Cardiac muscle cell (in vitro differentiated cells and primary cell): ENCODE data around the gene OSBPL5. TPM values are rescaled to one million over a fixed set of nuclear protein-coding genes. Genes with fewer than 3 reads are reported as not detected.

Source experiments
- DNase-seq, 2 donors: peaks; one replicate each; pipeline versions ENCODE4 v3.0.0 to v3.0.0-alpha.2; 2010 to 2017; ENCODE audit warnings: low read depth in 1 of 2, low spot score in 1 of 2
- H3K27ac ChIP-seq: fragments of 200-600 bp; sonication (generic); 2 replicates; pipeline ENCODE4 v1.5.1; 2016
- H3K27me3 ChIP-seq: fragments of 200-600 bp; sonication (generic); 2 replicates; pipeline ENCODE4 v1.6.0; 2016; ENCODE audit warnings: control low read depth
- H3K36me3 ChIP-seq: fragments of 200-600 bp; sonication (generic); 2 replicates; pipeline ENCODE4 v1.5.1; 2016; ENCODE audit warnings: control low read depth
- H3K4me1 ChIP-seq: fragments of 200-600 bp; sonication (generic); 2 replicates; pipeline ENCODE4 v1.8.1; 2017; ENCODE audit warnings: low read depth, mild to moderate bottlenecking, mixed run types
- H3K4me3 ChIP-seq: fragments of 200-600 bp; sonication (generic); 2 replicates; pipeline ENCODE4 v1.5.1; 2016; ENCODE audit warnings: mild to moderate bottlenecking
- H3K9me3 ChIP-seq: fragments of 200-600 bp; sonication (generic); 2 replicates; pipeline ENCODE4 v1.5.1; 2017; ENCODE audit warnings: low read depth, mild to moderate bottlenecking, control low read depth
- polyA plus RNA-seq: library from polyadenylated mRNA; unstranded; fragments of >200 nt; fragmentation: Nextera tagmentation; extraction: Ambion mirVana; gene quantifications from 2 replicates; pipeline ENCODE4 v1.2.1, GENCODE V29; 2016
- total RNA-seq: library from RNA; depleted of rRNA; stranded (reverse); fragments of >200 nt; gene quantifications from 2 replicates; pipeline ENCODE4 v1.2.3, GENCODE V29; 2016
- TF ChIP-seq, protein P1 (sequence below): IDR thresholded peaks from 2 replicates; pipeline ENCODE4 v1.5.1; 2012; ENCODE audit warnings: low read depth, mild to moderate bottlenecking, low read length

OSBPL5 gene
- total and polyA plus RNA-seq, 2 experiments from 2014 or later: 20.9 to 33.9 TPM

DNA sequence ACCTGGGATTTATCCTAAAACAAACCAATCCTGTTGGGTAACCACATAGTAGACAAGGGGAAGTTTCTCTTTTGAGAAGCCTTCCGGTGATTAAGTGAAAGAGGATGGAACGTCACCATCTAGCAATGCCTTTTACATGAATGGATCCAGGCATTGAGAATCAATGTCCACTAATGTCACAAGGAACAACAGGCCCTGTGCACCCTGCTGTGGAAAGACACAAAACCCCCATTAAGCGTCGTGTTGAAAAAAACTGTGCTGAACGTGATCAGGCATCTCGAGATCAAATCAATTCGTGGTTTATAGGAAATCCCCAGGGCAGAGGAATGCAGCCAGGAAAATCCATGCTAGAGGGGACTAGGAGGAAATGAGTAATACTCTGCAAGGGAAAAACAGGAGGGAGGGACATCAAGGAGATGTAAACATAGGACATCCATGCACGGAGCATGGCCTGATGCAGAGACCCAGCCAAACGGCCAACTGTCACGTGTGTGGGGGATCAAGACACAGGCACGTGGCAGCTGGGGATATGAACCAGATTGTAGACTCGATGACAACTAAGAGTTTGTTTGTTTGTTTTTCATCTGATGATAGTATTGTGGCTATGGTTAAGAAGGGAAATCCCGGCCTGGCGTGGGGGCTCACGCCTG lies 69.3 kb downstream of the OSBPL5 start:
- Histone ChIP-seq H3K4me1 (no peaks in the 10 kb centered on the region), H3K36me3 (no peaks in the 10 kb centered on the region), H3K27me3 (no peaks in the 10 kb centered on the region), H3K4me3 (no peak overlapping the region), H3K9me3 (no peaks in the 10 kb centered on the region), H3K27ac (no peak overlapping the region)
- TF ChIP-seq, protein P1, sequence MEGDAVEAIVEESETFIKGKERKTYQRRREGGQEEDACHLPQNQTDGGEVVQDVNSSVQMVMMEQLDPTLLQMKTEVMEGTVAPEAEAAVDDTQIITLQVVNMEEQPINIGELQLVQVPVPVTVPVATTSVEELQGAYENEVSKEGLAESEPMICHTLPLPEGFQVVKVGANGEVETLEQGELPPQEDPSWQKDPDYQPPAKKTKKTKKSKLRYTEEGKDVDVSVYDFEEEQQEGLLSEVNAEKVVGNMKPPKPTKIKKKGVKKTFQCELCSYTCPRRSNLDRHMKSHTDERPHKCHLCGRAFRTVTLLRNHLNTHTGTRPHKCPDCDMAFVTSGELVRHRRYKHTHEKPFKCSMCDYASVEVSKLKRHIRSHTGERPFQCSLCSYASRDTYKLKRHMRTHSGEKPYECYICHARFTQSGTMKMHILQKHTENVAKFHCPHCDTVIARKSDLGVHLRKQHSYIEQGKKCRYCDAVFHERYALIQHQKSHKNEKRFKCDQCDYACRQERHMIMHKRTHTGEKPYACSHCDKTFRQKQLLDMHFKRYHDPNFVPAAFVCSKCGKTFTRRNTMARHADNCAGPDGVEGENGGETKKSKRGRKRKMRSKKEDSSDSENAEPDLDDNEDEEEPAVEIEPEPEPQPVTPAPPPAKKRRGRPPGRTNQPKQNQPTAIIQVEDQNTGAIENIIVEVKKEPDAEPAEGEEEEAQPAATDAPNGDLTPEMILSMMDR: no peak
- DNase-seq: peak in 1 of 2 donors; percentile 88

DNA sequence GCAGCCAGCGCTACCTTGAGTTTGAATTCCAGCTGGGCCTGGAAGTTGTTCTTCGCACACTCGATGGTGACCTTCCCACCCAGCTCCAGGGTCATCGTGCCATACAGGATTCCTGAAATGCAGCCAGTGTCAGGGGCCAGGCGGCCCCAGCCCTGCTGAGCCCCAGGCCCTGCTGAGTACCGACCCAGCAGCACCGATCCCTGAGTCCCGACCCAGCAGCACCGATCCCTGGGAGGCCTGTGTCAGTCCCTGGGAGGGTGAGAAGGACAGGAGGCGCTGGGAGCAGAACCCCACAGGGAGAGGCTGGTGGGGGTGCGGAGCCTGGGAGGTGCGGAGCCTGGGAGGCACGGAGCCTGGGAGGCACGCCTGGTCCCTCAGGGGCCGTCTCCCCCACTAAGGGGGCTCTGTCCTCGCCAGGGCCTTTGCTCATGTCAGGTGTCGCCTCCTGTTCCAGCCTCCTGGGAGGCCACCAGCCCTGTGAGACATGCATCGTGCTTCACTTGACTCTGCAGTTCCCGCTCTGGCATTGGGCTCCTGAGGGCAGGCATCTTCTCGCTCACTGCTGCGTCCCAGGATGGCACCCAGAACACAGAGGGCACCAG lies 70.8 kb downstream of the OSBPL5 start:
- TF ChIP-seq, protein P1: no peak
- H3K36me3 ChIP-seq: no peaks in the 10 kb centered on the region
- H3K4me1 ChIP-seq: no peaks in the 10 kb centered on the region
- no peak overlapping the region for H3K27ac ChIP-seq
- no peak overlapping the region for H3K4me3 ChIP-seq
- no peaks in the 10 kb centered on the region for H3K9me3 ChIP-seq
- DNase-seq: no peak
- no peaks in the 10 kb centered on the region for H3K27me3 ChIP-seq

DNA sequence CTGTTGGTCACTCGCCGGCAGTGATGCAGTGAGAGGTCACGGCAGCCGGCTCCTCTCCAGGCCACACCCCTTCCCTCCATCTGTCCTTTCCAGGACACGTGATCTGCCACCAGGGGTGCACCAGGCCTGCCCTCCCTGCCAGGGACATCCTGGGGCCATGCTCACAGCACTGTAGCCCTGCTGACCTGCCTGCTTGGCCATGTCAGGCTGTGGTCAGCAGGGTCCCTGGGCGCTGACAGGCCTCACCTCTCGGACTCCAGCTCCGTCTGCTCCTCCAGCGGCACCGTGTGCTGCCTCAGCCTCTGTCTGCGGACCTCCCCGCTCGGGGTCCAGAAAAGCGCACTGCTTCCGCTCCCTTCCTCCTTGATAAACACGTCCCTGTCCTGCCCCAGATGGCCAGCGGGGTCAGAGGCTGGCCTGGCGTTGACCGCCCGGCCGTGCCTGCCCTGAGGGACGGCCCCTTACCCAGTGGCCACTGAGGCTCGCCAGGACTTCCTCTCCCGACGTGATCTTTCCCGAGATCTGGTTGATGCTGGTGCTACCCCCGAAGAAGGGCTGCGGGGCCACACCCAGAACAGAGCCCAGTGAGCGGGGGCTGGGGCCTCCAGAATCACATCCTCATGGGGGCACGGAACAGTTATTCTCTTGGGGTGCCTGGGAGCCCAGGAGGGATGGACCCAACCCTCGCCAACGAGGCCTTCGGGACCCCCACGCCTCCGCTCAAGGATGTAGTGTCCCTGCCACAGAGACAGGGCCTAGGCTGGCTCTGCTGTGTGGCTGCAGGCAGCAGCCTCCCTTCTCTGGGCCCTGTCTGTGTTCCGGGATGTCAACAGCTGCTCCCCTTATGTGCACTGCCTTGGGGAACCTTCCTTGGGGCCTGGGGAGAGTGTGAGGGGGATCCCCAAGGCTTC lies 71.6 kb downstream of the OSBPL5 start:
- no peaks in the 10 kb centered on the region for H3K36me3 ChIP-seq
- no peaks in the 10 kb centered on the region for H3K27me3 ChIP-seq
- no peak for DNase-seq
- H3K4me3 ChIP-seq: no peak overlapping the region
- no peaks in the 10 kb centered on the region for H3K4me1 ChIP-seq
- no peak overlapping the region for H3K27ac ChIP-seq
- TF ChIP-seq, protein P1: no peak
- no peaks in the 10 kb centered on the region for H3K9me3 ChIP-seq

DNA sequence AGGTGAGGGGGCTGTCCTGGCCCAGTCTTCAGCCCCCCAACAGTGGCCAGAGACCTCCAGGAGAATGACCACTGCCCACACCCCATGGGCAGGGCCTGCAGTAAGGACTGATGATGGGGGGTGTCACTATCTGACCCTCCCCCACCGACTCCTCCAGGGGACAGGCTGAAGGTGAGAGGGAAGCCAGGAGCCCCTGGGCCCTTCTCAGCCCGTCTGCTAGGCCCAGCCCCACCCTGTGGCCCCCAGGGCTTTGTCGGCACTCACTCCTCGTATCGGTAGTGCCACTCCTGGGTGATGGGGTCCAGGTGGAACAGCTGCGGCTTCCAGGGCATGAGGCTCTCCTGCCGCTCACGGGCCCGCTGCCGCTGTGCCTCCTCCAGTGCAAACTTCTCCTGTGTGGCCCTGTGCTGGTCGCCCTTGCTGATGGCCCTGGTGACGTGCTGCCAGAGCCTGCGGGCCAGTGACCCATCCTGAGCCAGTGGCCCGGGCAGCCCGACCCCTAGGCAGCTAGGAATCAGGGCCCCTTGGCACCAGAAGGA lies 72.4 kb downstream of the OSBPL5 start:
- no peaks in the 10 kb centered on the region for H3K9me3 ChIP-seq
- no peak overlapping the region for H3K27ac ChIP-seq
- no peaks in the 10 kb centered on the region for H3K36me3 ChIP-seq
- DNase-seq: no peak
- no peaks in the 10 kb centered on the region for H3K27me3 ChIP-seq
- TF ChIP-seq, protein P1: no peak
- H3K4me1 ChIP-seq: no peaks in the 10 kb centered on the region
- no peak overlapping the region for H3K4me3 ChIP-seq

DNA sequence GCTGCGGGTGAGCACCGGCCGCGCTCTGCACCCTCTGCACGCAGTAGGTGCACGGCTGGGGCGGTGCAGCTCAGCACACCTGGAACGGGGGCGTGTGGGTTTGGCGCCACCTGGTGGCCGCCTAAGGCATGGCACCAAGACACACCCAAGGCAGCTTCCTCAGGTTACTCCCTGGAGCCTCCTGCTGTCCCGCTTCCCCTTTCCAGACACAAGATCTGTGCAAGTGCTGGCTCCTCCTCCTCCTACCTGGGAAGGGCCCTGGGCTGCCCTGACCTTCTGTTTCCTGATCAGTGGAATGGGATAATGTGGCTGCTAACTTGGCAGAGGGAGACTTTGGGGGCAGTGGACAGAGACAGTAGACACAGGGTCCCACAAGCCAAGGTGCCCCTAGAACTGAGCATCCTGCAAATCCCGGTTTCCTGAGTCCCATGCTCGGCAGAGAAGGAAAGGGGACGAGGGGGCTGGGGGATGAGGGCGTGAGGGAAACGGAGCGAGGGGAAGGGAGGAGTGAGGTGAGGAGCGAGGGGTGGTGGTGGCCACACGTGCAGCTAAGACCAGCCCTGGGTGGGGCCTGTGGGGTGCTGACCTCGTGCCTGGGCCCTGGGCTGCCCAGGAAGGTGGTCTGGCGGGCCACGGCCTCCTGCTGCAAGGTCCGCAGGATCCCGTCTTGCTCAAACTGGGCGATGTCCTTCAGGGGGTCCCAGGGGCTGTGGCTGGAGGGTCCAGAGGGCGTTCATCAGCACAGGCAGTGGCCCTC lies 73.1 kb downstream of the OSBPL5 start:
- Histone ChIP-seq H3K27ac (no peak overlapping the region), H3K4me3 (no peak overlapping the region), H3K4me1 (no peaks in the 10 kb centered on the region), H3K36me3 (no peaks in the 10 kb centered on the region), H3K9me3 (no peaks in the 10 kb centered on the region), H3K27me3 (no peaks in the 10 kb centered on the region)
- peak; percentile 61 to 69 for DNase-seq
- TF ChIP-seq, protein P1: peak; percentile 98
